Kidney epithelial cell (primary cell): ENCODE results near the gene FGF23. TPM values are rescaled to one million over a fixed set of nuclear protein-coding genes. Genes with fewer than 3 reads are reported as not detected.

Source experiments
- DNase-seq: peaks from one replicate; pipeline ENCODE4 v3.0.0-alpha.2; 2010; ENCODE audit warnings: low read depth
- H3K27me3 ChIP-seq: 2 replicates; pipeline ENCODE4 v1.6.0; 2011; ENCODE audit warnings: low read length; ENCODE audit not compliant: control insufficient read depth, insufficient read depth
- H3K36me3 ChIP-seq: 2 replicates; pipeline ENCODE4 v1.5.1; 2011; ENCODE audit warnings: low read length; ENCODE audit not compliant: control insufficient read depth, insufficient read depth
- H3K4me3 ChIP-seq: 2 replicates; pipeline ENCODE4 v1.5.1; 2011; ENCODE audit warnings: low read depth, mild to moderate bottlenecking, control low read depth, low read length
- CTCF ChIP-seq: IDR thresholded peaks from 2 replicates; pipeline ENCODE4 v1.5.1; 2011; ENCODE audit warnings: mild to moderate bottlenecking, moderate library complexity, low read length, control low read depth, inconsistent platforms; ENCODE audit not compliant: insufficient read depth, poor library complexity, severe bottlenecking
- total RNA-seq: library from RNA; depleted of rRNA; stranded (reverse); fragments of >200 nt; gene quantifications from 2 replicates; pipeline ENCODE4 v1.2.3, GENCODE V29; 2015

The FGF23 gene
- total RNA-seq, 1 donor from 2014 or later, result not detected

GRCh38 chr12:4380332-4380731, 820 bp upstream of the FGF23 start:
- DNase-seq, result no peak
- no peak for TF ChIP-seq CTCF
- no peak overlapping the region for H3K4me3 ChIP-seq
- no peaks in the 10 kb centered on the region for H3K36me3 ChIP-seq
- H3K27me3 ChIP-seq, result peaks cover 5% of the 10 kb centered on the region

GRCh38 chr12:4378772-4379171, 740 bp downstream of the FGF23 start:
- TF ChIP-seq CTCF, result no peak
- no peak for DNase-seq
- H3K36me3 ChIP-seq, result no peaks in the 10 kb centered on the region
- peaks cover 5% of the 10 kb centered on the region for H3K27me3 ChIP-seq
- no peak overlapping the region for H3K4me3 ChIP-seq

GRCh38 chr12:4375449-4375848, 4.1 kb downstream of the FGF23 start:
- no peak for DNase-seq
- H3K4me3 ChIP-seq, result no peak overlapping the region
- peaks cover 3% of the 10 kb centered on the region for H3K27me3 ChIP-seq
- TF ChIP-seq CTCF, result no peak
- no peaks in the 10 kb centered on the region for H3K36me3 ChIP-seq

- DNase-seq, result no peak
- no peak for TF ChIP-seq CTCF
- Histone ChIP-seq H3K36me3 (no peaks in the 10 kb centered on the region), H3K27me3 (no peaks in the 10 kb centered on the region), H3K4me3 (no peak overlapping the region)
These were observed 6.9 kb downstream of the FGF23 start for GRCh38 chr12:4372653-4373052.

GRCh38 chr12:4370265-4370664, 9.2 kb downstream of the FGF23 start:
- H3K27me3 ChIP-seq, result no peaks in the 10 kb centered on the region
- TF ChIP-seq CTCF, result no peak
- H3K36me3 ChIP-seq, result no peaks in the 10 kb centered on the region
- no peak overlapping the region for H3K4me3 ChIP-seq
- DNase-seq, result no peak

GRCh38 chr12:4369548-4369947, 10.0 kb downstream of the FGF23 start:
- DNase-seq, result no peak
- Histone ChIP-seq H3K36me3 (no peaks in the 10 kb centered on the region), H3K27me3 (no peaks in the 10 kb centered on the region), H3K4me3 (no peak overlapping the region)
- TF ChIP-seq CTCF, result no peak
